ENCODE results near the gene TPBG. TPM values are rescaled to one million over a fixed set of nuclear protein-coding genes. Genes with fewer than 3 reads are reported as not detected.

The TPBG gene
- total and polyA plus RNA-seq, 2 of the 4 experiments (the other 2 are of a cell fraction), result 19.7 to 71.7 TPM

DNA sequence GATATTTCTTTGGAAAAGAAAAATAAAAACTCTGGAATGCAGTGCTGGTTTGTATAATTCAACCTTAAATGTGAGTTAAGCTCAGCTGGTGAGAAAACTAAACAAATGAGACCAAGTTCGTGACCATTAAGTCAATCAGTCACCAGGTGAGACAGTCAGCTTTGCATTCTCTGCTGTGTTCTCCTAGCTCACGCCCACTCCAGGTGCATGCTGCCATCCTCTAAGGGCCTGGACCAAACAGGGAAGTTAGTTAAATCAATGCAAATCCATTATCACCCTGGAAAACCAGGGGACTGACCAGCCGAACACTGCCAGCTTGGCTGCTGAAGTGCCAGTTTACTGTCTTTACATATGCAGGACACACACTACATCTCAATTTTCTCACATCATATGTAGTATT, 7.2 kb downstream of the TPBG start:
- WGBS, 2 experiments (ENCODE audit: extremely low coverage in 2 of 2, insufficient read length in 1 of 2), result 70% methylated on average over 2 of the region's 3 CpGs; no CpG with 5 or more reads in 1 of the 2 experiments
- no TSS peak for BruUV-seq (replicated peaks)
- POLR2A ChIA-PET (ENCODE audit: unreplicated experiment), result interaction anchor here (0.8 kb wide), 1 partner anchor 695 kb away, joined by 15 read pairs; the partner anchor contains the start of gene UBE3D
- TF ChIP-seq FOS (IDR thresholded peaks at IDR 0.05; ENCODE audit: low read depth, low read length) (no peak), CEBPB (IDR thresholded peaks at IDR 0.05; ENCODE audit: low read depth, low read length) (no peak), SMC3 (IDR thresholded peaks at IDR 0.05; ENCODE audit: low read depth, low read length) (no peak), NFE2L2 (IDR thresholded peaks at IDR 0.05; ENCODE audit: low read depth, low read length) (no peak), MXI1 (IDR thresholded peaks at IDR 0.05; ENCODE audit: borderline replicate concordance, low read depth, low read length) (no peak), BHLHE40 (IDR thresholded peaks at IDR 0.05; ENCODE audit: low read depth, low read length) (no peak), MAZ (IDR thresholded peaks at IDR 0.05; ENCODE audit: borderline replicate concordance, low read depth, low read length) (no peak)
- TF ChIP-seq, protein P1, sequence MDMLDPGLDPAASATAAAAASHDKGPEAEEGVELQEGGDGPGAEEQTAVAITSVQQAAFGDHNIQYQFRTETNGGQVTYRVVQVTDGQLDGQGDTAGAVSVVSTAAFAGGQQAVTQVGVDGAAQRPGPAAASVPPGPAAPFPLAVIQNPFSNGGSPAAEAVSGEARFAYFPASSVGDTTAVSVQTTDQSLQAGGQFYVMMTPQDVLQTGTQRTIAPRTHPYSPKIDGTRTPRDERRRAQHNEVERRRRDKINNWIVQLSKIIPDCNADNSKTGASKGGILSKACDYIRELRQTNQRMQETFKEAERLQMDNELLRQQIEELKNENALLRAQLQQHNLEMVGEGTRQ (IDR thresholded peaks at IDR 0.05; ENCODE audit: low read depth, low read length), result no peak
- TF ChIP-seq, protein P2, sequence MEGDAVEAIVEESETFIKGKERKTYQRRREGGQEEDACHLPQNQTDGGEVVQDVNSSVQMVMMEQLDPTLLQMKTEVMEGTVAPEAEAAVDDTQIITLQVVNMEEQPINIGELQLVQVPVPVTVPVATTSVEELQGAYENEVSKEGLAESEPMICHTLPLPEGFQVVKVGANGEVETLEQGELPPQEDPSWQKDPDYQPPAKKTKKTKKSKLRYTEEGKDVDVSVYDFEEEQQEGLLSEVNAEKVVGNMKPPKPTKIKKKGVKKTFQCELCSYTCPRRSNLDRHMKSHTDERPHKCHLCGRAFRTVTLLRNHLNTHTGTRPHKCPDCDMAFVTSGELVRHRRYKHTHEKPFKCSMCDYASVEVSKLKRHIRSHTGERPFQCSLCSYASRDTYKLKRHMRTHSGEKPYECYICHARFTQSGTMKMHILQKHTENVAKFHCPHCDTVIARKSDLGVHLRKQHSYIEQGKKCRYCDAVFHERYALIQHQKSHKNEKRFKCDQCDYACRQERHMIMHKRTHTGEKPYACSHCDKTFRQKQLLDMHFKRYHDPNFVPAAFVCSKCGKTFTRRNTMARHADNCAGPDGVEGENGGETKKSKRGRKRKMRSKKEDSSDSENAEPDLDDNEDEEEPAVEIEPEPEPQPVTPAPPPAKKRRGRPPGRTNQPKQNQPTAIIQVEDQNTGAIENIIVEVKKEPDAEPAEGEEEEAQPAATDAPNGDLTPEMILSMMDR (conservative IDR thresholded peaks at IDR 0.05; ENCODE audit: low read depth, low read length), result no peak
- TF ChIP-seq, protein P3, sequence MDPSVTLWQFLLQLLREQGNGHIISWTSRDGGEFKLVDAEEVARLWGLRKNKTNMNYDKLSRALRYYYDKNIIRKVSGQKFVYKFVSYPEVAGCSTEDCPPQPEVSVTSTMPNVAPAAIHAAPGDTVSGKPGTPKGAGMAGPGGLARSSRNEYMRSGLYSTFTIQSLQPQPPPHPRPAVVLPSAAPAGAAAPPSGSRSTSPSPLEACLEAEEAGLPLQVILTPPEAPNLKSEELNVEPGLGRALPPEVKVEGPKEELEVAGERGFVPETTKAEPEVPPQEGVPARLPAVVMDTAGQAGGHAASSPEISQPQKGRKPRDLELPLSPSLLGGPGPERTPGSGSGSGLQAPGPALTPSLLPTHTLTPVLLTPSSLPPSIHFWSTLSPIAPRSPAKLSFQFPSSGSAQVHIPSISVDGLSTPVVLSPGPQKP (IDR thresholded peaks at IDR 0.05; ENCODE audit: borderline replicate concordance, low read depth, low read length), result no peak
- 0 out of 3 replicates have a peak overlapping the region, but pooled peaks have one; percentile 4 for H2BK15ac ChIP-seq (ENCODE audit: low read depth, low read length)
- no peak overlapping the region for H2AFZ ChIP-seq (replicated peaks; ENCODE audit: low read length, poor library complexity)
- CTCF ChIA-PET, result no interaction called here
- H4K8ac ChIP-seq (ENCODE audit: low read depth in 2 of 2, low read length in 2 of 2), result peak overlapping the region in 1 of 2 experiments; percentile 53; a peak in 1 of 4 replicates
- H3K56ac ChIP-seq (ENCODE audit: extremely low read depth, insufficient read depth, low read length), result no peak overlapping the region
- intact Hi-C loops (cut with micrococcal nuclease) (no loop called here), dilution Hi-C loops (cut with HindIII; ENCODE audit: low sequenced_read_pairs, unreplicated experiment) (no loop called here), in situ Hi-C loops (cut with MboI; ENCODE audit: low sequenced_read_pairs) (loop anchor here (25.0 kb wide), 1 partner anchor 692 kb away; the partner anchor contains the start of genes DOP1A and UBE3D)
- 0 out of 2 replicates have a peak overlapping the region, but pooled peaks have one; percentile 52 for H2AK5ac ChIP-seq (ENCODE audit: low read depth, low read length)
- H3K18ac ChIP-seq (ENCODE audit: low read depth, low read length), result peak overlapping the region; percentile 61; the same call in 1 of the 2 replicates
- no peak overlapping the region for H4K91ac ChIP-seq (ENCODE audit: insufficient read depth, low read depth, low read length)
- peaks cover 12% of the 10 kb centered on the region for H4K20me1 ChIP-seq (ENCODE audit: insufficient read depth, low read length)
- H3K4ac ChIP-seq (ENCODE audit: low read depth, low read length), result peak overlapping the region; percentile 55; the same call in 1 of the 2 replicates
- peaks cover 17% of the 10 kb centered on the region for H3K9me1 ChIP-seq (ENCODE audit: insufficient read depth, low read length)
- H2BK20ac ChIP-seq (ENCODE audit: low read depth, low read length), result peak overlapping the region; percentile 76; the same call in 1 of the 2 replicates
- peak overlapping the region; percentile 10; the same call in 1 of the 2 replicates for H3K4me2 ChIP-seq (ENCODE audit: low read depth, low read length)
- peak overlapping the region; percentile 6; the same call in 1 of the 2 replicates for H3K27ac ChIP-seq (ENCODE audit: insufficient read depth, low read length)
- H3K79me1 ChIP-seq (ENCODE audit: low read depth in 1 of 2, low read length in 2 of 2), result peaks cover 9 to 45% of the 10 kb centered on the region in 2 experiments
- ATAC-seq (ENCODE audit: low read depth) (no peak), DNase-seq (no peak)
- H3K9ac ChIP-seq (ENCODE audit: low read depth, low read length), result no peak overlapping the region
- no peak overlapping the region for H4K5ac ChIP-seq (ENCODE audit: low read depth, low read length)
- H3K27me3 ChIP-seq (ENCODE audit: control insufficient read depth, insufficient read depth, low read length), result no peaks in the 10 kb centered on the region
- peaks cover 7% of the 10 kb centered on the region for H3K36me3 ChIP-seq (ENCODE audit: control insufficient read depth, insufficient read depth, low read length)
- H2AK9ac ChIP-seq (replicated peaks; ENCODE audit: low read depth, low read length, poor library complexity), result no peak overlapping the region
- peaks cover 14% of the 10 kb centered on the region for H3K4me1 ChIP-seq (ENCODE audit: control insufficient read depth, insufficient read depth, low read length)
- no peak overlapping the region for H3K4me3 ChIP-seq (ENCODE audit: insufficient read depth, low read depth, low read length)
- H2BK120ac ChIP-seq (ENCODE audit: low read depth, low read length), result peak overlapping the region; percentile 72
- peak overlapping the region; percentile 83; the same call in 1 of the 2 replicates for H3K23ac ChIP-seq (ENCODE audit: low read depth, low read length)
- no peaks in the 10 kb centered on the region for H3K9me3 ChIP-seq (ENCODE audit: control insufficient read depth, insufficient read depth, low read length)
- peak overlapping the region; percentile 64 for H2BK5ac ChIP-seq (ENCODE audit: low read depth, low read length, poor library complexity, severe bottlenecking)
- H3K14ac ChIP-seq (replicated peaks; ENCODE audit: low read depth, low read length), result peak overlapping the region; percentile 24
